ENCODE data around the gene RAD51B.

DNA sequence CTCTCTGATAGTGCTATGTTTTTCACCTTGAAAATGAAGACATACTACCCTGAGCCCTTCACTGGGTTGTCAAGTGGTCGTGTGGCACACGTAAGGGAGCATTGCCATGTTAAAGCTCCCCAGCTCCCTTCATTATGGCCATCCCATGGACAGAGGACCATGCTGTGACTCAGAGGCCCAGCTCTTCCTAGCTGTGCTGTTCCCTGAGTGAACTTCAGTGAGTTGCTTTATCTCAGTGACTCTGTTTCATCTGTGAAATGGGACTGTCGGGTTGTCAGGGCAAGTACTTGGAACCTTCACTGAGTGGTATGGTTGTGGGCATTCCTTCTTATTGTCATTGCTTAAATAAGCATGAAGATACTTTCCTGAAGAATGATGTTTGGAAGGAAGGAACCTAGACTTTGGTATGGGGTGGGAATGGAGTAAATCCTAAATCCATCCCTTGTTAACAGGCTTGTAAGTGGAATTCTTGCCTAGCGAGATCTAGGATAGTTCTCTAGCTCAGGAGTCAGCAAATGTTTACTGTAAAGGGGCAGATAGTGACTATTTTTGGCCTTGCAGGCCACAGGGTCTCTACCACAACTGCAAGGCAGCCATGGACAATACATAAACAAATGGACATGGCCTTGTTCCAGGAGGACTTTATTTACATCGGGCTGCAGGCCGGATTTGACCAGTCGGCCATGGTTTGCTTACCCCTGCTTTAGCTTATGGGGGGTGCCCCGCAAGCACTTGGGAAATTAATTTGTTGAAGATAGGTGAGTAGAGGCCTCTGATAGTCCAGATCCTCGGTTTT lies 689.8 kb downstream of the RAD51B start:
- no peak for TF ChIP-seq POLR2AphosphoS5 (IDR thresholded peaks at IDR 0.05; ENCODE audit: low read depth, low read length)
- TF ChIP-seq, protein P1, sequence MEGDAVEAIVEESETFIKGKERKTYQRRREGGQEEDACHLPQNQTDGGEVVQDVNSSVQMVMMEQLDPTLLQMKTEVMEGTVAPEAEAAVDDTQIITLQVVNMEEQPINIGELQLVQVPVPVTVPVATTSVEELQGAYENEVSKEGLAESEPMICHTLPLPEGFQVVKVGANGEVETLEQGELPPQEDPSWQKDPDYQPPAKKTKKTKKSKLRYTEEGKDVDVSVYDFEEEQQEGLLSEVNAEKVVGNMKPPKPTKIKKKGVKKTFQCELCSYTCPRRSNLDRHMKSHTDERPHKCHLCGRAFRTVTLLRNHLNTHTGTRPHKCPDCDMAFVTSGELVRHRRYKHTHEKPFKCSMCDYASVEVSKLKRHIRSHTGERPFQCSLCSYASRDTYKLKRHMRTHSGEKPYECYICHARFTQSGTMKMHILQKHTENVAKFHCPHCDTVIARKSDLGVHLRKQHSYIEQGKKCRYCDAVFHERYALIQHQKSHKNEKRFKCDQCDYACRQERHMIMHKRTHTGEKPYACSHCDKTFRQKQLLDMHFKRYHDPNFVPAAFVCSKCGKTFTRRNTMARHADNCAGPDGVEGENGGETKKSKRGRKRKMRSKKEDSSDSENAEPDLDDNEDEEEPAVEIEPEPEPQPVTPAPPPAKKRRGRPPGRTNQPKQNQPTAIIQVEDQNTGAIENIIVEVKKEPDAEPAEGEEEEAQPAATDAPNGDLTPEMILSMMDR (IDR thresholded peaks at IDR 0.05) = no peak
